B cell (primary cell): ENCODE results near the gene MTUS2. TPM values are rescaled to one million over a fixed set of nuclear protein-coding genes. Genes with fewer than 3 reads are reported as not detected.

Experiments
- ATAC-seq: fragments of 200-7000 bp; cut with Tn5 transposase; one replicate; pipeline ENCODE4 v1.10.0; 2021; ENCODE audit warnings: low read depth, mild to moderate bottlenecking, moderate number of reproducible peaks, moderate library complexity
- CTCF ChIA-PET: fragments of 350-600 bp; sonication (Branson Sonifier 250); formaldehyde crosslinking; loops from one replicate; lab custom pipeline; 2021; ENCODE audit warnings: antibody characterized with exemption, inconsistent platforms; lab: Charles Lee
- POLR2A ChIA-PET: fragments of 350-600 bp; sonication (Branson Sonifier 250); formaldehyde crosslinking; loops from one replicate; lab custom pipeline; 2021; ENCODE audit warnings: antibody characterized with exemption; lab: Charles Lee
- DNase-seq: peaks from one replicate; pipeline ENCODE4 v3.0.0; 2013
- H2AFZ ChIP-seq: 2 replicates; pipeline ENCODE4 v1.6.1; 2012; ENCODE audit warnings: mild to moderate bottlenecking, low read depth, low read length; ENCODE audit not compliant: insufficient read depth, poor library complexity, severe bottlenecking
- H3K27ac ChIP-seq, 2 donors: 1 replicate in 1 of 2; 2 replicates in 1 of 2; pipeline ENCODE4 v1.5.1; 2012 to 2013; ENCODE audit warnings: low read length in 2 of 2, mild to moderate bottlenecking in 2 of 2, moderate library complexity in 1 of 2
- H3K27me3 ChIP-seq, 4 experiments: fragments of 200-600 bp in 1 of 4; sonication (generic) in 1 of 4; replicated peaks in 1 of 4; 1 replicate in 2 of 4; 2 replicates in 2 of 4; pipeline versions ENCODE4 v1.6.1 to v1.7.0; 2013 to 2016; ENCODE audit warnings: low read length in 3 of 4, mild to moderate bottlenecking in 2 of 4, mixed read lengths in 1 of 4, moderate library complexity in 1 of 4; ENCODE audit not compliant: insufficient read depth in 4 of 4, control insufficient read depth in 3 of 4; ENCODE audit errors: control extremely low read depth in 1 of 4
- H3K36me3 ChIP-seq, 2 experiments: replicated peaks in 1 of 2; 1 replicate in 1 of 2; 2 replicates in 1 of 2; pipeline versions ENCODE4 v1.6.1 to v1.7.1; 2013; ENCODE audit warnings: low read length in 1 of 2; ENCODE audit not compliant: insufficient read depth in 2 of 2, control insufficient read depth in 1 of 2; ENCODE audit errors: control extremely low read depth in 1 of 2, extremely low read depth in 1 of 2
- H3K4me1 ChIP-seq, 2 donors: fragments of 200-600 bp in 1 of 2; sonication (generic) in 1 of 2; 1 replicate in 1 of 2; 2 replicates in 1 of 2; pipeline versions ENCODE4 v1.5.1 to v1.6.1; 2013 to 2017; ENCODE audit warnings: low read length in 2 of 2; ENCODE audit not compliant: control insufficient read depth in 2 of 2, insufficient read depth in 2 of 2
- H3K4me2 ChIP-seq: replicated peaks from 2 replicates; pipeline ENCODE3; 2012; ENCODE audit warnings: mild to moderate bottlenecking, low read depth, low read length; ENCODE audit not compliant: poor library complexity, severe bottlenecking
- H3K4me3 ChIP-seq, 5 experiments: fragments of 200-600 bp in 1 of 5; sonication (generic) in 1 of 5; 1 replicate in 3 of 5; 2 replicates in 2 of 5; pipeline versions ENCODE4 v1.5.1 to v1.7.0; 2011 to 2016; ENCODE audit warnings: low read length in 4 of 5, mild to moderate bottlenecking in 4 of 5, low read depth in 2 of 5, control low read depth in 1 of 5, moderate library complexity in 1 of 5; ENCODE audit not compliant: insufficient read depth in 1 of 5; ENCODE audit errors: control extremely low read depth in 1 of 5, extremely low read depth in 1 of 5
- H3K79me2 ChIP-seq: fragments of 200-600 bp; sonication (generic); one replicate; pipeline ENCODE4 v1.6.0; 2016; ENCODE audit warnings: low read length; ENCODE audit not compliant: control insufficient read depth, insufficient read depth
- H3K9ac ChIP-seq: fragments of 200-600 bp; sonication (generic); 2 replicates; pipeline ENCODE4 v1.6.1; 2017; ENCODE audit warnings: mild to moderate bottlenecking, low read length, moderate library complexity
- H3K9me3 ChIP-seq, 3 donors: one replicate each; pipeline versions ENCODE4 v1.6.1 to v1.7.1; 2013; ENCODE audit warnings: low read length in 2 of 3; ENCODE audit not compliant: control insufficient read depth in 2 of 3, insufficient read depth in 1 of 3; ENCODE audit errors: control extremely low read depth in 1 of 3
- H4K20me1 ChIP-seq: 2 replicates; pipeline ENCODE4 v1.6.0; 2012; ENCODE audit warnings: mild to moderate bottlenecking, low read length; ENCODE audit not compliant: insufficient read depth, control insufficient read depth, poor library complexity, severe bottlenecking
- H3K27ac Mint-ChIP-seq: one replicate; pipeline ENCODE4 v1.8.0; 2021; ENCODE audit warnings: mixed read lengths
- H3K27me3 Mint-ChIP-seq: one replicate; pipeline ENCODE4 v1.8.0; 2021; ENCODE audit warnings: mixed read lengths
- H3K4me1 Mint-ChIP-seq: one replicate; pipeline ENCODE4 v1.8.0; 2021; ENCODE audit warnings: mixed read lengths
- H3K4me3 Mint-ChIP-seq: one replicate; pipeline ENCODE4 v1.8.0; 2021; ENCODE audit warnings: mixed read lengths
- H3K9me3 Mint-ChIP-seq: one replicate; pipeline ENCODE4 v1.8.0; 2022; ENCODE audit warnings: mixed read lengths; ENCODE audit not compliant: insufficient read depth
- EZH2 ChIP-seq: IDR thresholded peaks from 2 replicates; pipeline ENCODE4 v1.6.1; 2012; ENCODE audit warnings: borderline replicate concordance, low read depth, mild to moderate bottlenecking, moderate library complexity, low read length; ENCODE audit not compliant: insufficient read depth, poor library complexity, severe bottlenecking
- WGBS: methylation state at CpG from one replicate; pipeline ENCODE4 v1.1.5; 2013; ENCODE audit warnings: missing lambda C conversion rate; ENCODE audit not compliant: insufficient coverage; 5-methylcytosine and 5-hydroxymethylcytosine counted together
- intact Hi-C: fragments of 100-400 bp; cut with micrococcal nuclease; formaldehyde crosslinking; loops from one replicate; pipeline ENCODE4 v1.10.0; 2022
- polyA plus RNA-seq: library from polyadenylated mRNA; depleted of rRNA; stranded (reverse); fragments of >200 nt; gene quantifications from 2 replicates; pipeline ENCODE4 v1.2.3, GENCODE V29; 2012
- total RNA-seq, 2 donors: library from RNA; stranded (reverse); fragments of 120-200 nt in 1 of 2; gene quantifications; 1 replicate in 1 of 2; 2 replicates in 1 of 2; pipeline versions ENCODE4 v1.2.3 to v1.2.4, GENCODE V29; 2013 to 2022
- TF ChIP-seq, protein P1 (sequence below): fragments of 200-600 bp; IDR thresholded peaks from one replicate; pipeline ENCODE4 v1.8.0; 2022; ENCODE audit warnings: antibody characterized with exemption, mild to moderate bottlenecking

Gene MTUS2
- total and polyA plus RNA-seq, 2 donors (not counting 1 experiment from before 2014, with no cell fraction given): 0.12 TPM; not detected in 1

DNA sequence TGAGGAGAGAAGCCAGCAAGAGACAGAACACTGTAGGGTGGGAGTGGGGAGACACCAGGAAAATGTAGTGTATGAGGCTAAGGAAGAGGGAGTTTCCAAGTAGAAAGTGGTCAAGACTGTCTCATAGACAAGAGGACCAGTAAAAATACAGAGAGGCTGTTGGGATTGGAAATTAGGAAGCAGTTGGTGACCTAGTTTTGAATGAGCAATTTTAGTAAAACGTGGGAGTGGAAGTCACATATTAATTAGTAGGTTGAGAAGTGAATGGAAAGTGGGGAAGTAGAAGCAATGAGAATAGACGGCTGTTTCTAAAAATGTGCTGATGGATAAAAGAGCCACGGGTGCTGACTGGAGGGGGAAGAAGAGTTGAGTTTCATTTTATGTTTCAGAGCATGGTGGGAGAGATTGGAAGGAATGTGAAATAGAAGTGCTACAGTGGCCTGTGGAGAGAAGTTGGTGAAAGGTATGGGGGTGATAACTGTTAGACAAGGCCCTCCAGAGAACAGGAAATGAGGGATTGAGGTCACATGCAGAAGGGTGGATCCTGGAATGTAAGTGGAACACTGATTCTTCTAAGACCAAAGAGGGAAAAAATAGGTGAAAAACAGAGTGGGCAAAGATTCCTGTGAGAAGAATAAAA lies 247.3 kb downstream of the MTUS2 start:
- Histone ChIP-seq H3K79me2 (no peaks in the 10 kb centered on the region), H4K20me1 (no peaks in the 10 kb centered on the region), H3K27me3 (peaks cover 0 to 11% (median 6%) of the 10 kb centered on the region in 4 experiments), H3K9ac (no peak overlapping the region), H3K4me2 (no peak overlapping the region), H3K4me1 (peaks cover 16 to 17% of the 10 kb centered on the region in 2 donors), H3K27ac (no peak overlapping the region), H3K36me3 (no peaks in the 10 kb centered on the region), H2AFZ (no peak overlapping the region), H3K4me3 (no peak overlapping the region), H3K9me3 (no peaks in the 10 kb centered on the region)
- H3K4me3 Mint-ChIP-seq: no peak overlapping the region
- intact Hi-C loops: no loop called here
- peaks cover 3% of the 10 kb centered on the region for H3K9me3 Mint-ChIP-seq
- ChIA-PET CTCF (no interaction called here), POLR2A (no interaction called here)
- TF ChIP-seq, protein P1, sequence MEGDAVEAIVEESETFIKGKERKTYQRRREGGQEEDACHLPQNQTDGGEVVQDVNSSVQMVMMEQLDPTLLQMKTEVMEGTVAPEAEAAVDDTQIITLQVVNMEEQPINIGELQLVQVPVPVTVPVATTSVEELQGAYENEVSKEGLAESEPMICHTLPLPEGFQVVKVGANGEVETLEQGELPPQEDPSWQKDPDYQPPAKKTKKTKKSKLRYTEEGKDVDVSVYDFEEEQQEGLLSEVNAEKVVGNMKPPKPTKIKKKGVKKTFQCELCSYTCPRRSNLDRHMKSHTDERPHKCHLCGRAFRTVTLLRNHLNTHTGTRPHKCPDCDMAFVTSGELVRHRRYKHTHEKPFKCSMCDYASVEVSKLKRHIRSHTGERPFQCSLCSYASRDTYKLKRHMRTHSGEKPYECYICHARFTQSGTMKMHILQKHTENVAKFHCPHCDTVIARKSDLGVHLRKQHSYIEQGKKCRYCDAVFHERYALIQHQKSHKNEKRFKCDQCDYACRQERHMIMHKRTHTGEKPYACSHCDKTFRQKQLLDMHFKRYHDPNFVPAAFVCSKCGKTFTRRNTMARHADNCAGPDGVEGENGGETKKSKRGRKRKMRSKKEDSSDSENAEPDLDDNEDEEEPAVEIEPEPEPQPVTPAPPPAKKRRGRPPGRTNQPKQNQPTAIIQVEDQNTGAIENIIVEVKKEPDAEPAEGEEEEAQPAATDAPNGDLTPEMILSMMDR: no peak
- no peak for TF ChIP-seq EZH2
- WGBS: 32% methylated on average over 3 of the region's 3 CpGs
- H3K4me1 Mint-ChIP-seq: peaks cover 7% of the 10 kb centered on the region
- ATAC-seq (no peak), DNase-seq (no peak)
- no peak overlapping the region for H3K27ac Mint-ChIP-seq
- H3K27me3 Mint-ChIP-seq: peaks cover 22% of the 10 kb centered on the region

- POLR2A ChIA-PET: no interaction called here
- Histone ChIP-seq H3K27ac (no peak overlapping the region), H3K9me3 (peaks cover 0 to under 1% (median 0%) of the 10 kb centered on the region in 3 donors), H3K9ac (no peak overlapping the region), H3K4me2 (no peak overlapping the region), H2AFZ (no peak overlapping the region), H4K20me1 (no peaks in the 10 kb centered on the region), H3K4me1 (no peaks in the 10 kb centered on the region), H3K79me2 (no peaks in the 10 kb centered on the region), H3K36me3 (no peaks in the 10 kb centered on the region), H3K27me3 (peaks cover 0 to 10% (median 4%) of the 10 kb centered on the region in 4 experiments), H3K4me3 (no peak overlapping the region)
- H3K27me3 Mint-ChIP-seq: peaks cover 53% of the 10 kb centered on the region
- TF ChIP-seq EZH2: no peak
- TF ChIP-seq, protein P1: no peak
- CTCF ChIA-PET: no interaction called here
- no peaks in the 10 kb centered on the region for H3K9me3 Mint-ChIP-seq
- ATAC-seq (no peak), DNase-seq (no peak)
- no peak overlapping the region for H3K4me3 Mint-ChIP-seq
- H3K4me1 Mint-ChIP-seq: no peaks in the 10 kb centered on the region
- no peak overlapping the region for H3K27ac Mint-ChIP-seq
- intact Hi-C loops: no loop called here
- WGBS: 74% methylated on average over 3 of the region's 3 CpGs
Observed at GRCh38 chr13:29073755-29074154, 253.6 kb downstream of the MTUS2 start.
